NCI-H510A (cell line): ENCODE measurements around the gene BCAP29.

Experiments
- DNase-seq: peaks from one replicate; lab custom pipeline; 2025; lab: John Stamatoyannopoulos, UW

The BCAP29 gene

DNA sequence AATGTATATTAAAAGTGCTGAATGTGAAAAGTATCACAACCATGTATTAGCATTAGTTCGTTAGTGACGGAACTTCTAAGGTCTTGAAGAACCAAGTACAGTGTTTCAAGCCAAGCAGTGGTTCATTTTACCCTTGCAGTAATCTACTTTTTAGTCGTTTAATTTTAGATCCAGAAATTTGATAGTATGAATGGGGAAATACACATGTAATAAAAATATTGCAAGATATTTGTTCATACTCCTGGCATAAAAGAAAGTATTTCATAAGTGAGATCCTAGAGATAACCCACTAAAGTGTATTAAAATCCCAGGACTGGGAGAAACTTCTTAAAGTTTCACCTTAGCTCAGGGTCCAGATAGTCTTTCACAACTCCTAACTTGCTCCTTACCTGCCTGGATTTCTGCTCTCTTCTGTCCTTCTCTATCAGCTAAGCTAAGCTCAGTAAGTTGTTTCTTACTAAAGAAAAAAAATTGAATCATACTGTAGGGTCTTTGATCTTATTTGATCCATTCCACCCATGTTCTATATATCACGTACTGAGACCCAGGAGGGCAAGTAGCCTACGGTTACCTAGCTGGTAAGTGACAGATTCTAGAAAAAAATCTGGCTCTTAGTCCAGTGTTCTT is 1.5 kb downstream of the BCAP29 start:
- DNase-seq: no peak

- no peak for DNase-seq
These were observed 2.8 kb downstream of the BCAP29 start for GRCh38 chr7:107582875-107583274.

- no peak for DNase-seq
These were observed 4.7 kb downstream of the BCAP29 start for GRCh38 chr7:107584716-107585115.

DNA sequence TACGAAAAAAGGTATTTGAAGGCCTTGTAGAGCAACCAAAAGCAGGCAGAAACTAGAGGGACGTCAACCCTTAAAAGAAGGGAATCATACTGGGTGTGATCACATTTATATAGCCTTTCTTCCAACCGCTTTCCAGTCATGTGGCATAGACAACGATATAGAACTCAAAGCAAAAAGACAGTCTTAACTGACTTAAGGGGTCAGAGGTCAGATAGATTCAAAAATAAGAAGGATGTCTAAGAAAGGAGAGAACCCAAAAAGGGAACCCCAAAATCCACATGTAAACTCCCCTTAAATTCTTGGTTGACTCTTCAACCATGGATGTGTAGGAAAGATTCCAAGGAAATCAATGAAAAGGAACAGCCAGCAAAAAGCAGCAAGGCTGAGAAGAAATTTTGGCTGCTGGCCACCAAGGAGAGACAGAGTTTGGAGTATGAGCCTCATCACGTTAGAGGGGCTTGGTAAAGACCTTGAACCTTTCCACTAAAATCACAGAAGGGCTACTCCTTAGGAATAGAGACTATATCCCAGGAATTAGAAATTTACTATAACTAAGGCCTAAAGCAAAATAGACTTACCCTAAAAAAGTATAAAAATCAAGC is 8.6 kb downstream of the BCAP29 start:
- no peak for DNase-seq

- DNase-seq: no peak
These were observed 11.4 kb downstream of the BCAP29 start for GRCh38 chr7:107591421-107591820.

DNA sequence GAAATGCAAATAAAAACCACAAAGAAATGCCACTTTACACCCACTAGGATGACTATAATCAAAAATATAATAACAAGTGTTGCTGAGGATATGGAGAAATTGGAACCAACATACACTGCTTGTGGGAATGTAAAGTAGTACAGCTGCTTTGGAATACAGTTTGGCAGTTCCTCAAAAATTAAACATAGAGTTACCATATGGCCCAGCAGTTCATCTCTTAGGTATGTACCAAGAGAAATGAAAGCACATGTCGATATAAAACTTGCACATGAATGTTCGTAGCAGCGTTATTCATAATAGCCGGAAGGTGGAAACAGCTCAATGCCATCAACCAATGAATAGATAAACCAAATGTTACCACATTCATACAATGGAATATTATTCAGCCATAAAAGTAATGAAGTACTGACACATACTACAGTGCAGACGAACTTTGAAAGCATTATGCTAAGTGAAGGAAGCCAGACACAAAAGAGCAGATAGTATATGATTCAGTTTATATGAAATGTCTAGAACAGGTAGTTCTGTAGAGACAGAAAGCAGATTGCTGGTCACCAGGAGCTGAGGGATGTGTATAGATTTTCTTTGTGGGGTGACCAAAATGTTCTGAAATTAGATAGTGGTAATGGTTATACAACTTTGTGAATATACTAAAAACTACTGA is 12.4 kb downstream of the BCAP29 start:
- DNase-seq: no peak

GRCh38 chr7:107593025-107593410 is 13.0 kb downstream of the BCAP29 start:
- no peak for DNase-seq

DNA sequence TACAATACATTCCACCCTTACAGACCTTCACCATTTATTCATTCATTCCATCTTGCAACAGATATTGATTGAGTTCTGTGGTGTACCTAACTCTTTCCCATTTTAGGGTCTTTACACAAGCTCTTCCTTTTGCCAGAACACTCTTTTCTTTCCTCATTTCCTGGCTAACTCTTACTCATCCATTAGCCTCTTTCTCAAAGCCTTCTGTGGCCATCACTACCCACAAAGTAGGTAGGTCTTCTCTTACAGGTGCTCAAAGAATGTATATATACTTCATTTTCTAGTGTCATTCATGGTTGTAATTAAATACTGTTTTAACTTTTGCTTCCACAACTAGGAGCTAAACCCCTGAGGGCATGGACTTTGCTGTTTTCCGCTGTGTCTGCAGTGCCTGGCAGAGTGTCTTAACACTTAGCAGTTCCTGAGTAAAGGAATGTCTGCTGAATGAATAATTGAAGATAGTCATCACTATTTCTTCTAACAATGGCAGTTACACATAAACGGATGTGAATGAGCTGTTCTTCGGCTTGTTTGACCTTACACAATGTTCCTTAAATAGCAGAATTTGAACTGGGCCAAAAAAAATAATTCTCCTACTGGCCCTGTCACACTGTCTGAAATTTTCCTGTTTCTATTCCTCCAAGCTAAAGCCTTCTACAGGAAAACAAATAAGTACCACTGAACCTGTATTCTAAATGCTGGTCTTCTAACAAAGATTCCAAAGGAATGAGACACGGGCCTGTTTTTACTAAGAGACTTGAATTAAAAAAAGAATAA is 15.1 kb downstream of the BCAP29 start:
- no peak for DNase-seq

DNA sequence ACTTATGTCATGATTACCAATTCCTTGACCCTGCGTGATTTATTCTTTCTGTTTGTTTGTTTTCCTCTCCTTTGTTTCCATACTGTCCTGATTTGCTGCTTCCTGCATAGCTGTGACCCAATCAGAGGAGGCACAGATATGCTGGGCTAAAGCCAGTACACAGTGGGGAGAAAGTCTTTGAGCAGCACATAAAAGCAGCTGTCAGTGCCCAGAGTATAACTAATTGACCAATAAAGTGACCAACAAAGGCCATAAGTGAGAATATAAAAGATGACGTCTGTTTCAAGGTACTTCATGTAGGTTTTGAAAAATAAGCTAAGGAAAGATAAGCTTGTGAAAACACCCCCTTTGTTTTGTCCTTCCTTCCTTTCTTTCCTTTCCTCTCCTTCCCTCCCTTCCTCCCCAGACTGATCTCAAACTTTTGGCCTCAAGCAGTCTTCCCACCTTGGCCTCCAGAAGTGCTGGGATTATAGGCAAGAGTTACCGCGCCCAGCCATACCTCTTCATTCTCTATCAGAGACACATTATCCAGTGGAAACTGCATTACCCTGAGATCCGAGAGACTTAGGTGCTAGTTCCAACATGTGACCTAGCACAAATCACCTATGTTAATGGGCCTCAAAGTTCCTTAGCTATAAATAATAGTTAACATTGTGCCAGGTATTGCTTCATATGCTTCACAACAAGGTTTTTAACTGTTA is 17.0 kb downstream of the BCAP29 start:
- no peak for DNase-seq

DNA sequence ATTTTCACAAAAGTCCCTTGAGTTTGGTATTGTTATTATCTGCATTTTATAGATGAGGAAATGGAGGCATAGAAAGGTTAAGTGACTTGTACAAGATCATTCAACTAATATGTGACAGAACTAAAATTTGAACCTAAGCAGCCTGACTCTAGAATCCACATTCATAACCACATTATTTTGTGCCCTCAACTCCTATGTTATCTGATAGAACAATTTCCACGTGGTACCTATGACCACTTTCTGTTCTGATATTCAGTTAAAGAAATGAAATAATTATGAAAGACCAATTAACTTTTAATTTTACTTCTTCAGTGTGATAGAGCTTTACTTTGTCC is 17.5 kb downstream of the BCAP29 start:
- no peak for DNase-seq

DNA sequence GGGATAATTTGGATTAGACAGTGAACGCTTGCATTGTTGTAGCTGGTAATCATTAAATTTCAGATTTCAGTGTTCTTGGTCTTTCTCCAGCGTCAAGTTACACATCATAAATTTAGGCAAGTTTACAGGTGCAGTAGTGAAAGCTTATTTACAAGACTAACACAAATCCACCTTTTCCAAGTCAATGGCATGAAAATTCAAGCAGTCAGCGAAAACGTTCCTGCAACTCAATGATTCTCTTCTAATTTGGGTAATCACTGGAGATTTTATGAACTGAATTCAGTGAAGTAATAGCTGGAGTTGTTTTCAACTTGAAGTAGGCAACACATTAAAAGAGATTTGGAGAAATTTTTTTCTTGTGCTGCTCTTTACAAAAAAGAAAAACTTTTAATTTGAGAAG is 17.9 kb downstream of the BCAP29 start:
- DNase-seq: no peak

DNA sequence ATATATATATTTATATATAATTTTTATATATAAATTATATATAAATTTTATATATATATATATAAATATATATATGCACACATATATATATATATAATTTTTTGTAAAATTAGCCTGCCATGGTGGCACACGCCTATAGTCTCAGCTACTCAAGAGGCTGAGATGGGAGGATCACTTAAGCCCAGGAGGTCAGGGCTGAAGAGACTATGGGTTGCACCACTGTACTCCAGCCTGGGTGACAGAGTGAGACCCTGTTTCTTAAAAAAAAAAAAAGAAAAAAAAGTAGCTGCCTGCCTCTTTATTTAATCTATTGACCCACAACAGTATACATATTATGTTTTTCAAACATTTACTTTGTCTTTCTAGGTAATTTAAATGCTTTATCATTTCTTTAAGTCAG is 19.2 kb downstream of the BCAP29 start:
- no peak for DNase-seq

DNA sequence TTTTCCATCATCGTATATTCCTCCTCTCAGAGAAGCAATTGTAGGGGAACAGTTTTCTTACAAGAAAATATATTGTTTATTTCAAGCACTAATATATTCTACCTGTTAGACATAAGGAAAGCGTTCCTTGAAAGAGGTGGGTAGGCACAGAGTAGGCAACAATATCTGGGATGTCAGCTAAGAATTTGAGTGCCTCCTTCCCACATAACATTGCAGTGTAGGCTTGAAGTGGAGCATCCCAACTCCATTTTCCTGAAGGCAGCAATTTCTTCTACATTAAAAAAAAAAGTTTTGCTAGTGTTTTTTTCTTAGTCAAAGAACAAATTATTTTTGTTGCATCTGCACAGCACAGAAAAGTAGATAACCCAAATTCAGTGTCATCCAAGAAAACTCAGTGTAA is 20.8 kb downstream of the BCAP29 start:
- DNase-seq: no peak

GRCh38 chr7:107605218-107605815 is 25.3 kb downstream of the BCAP29 start:
- DNase-seq: no peak

- no peak for DNase-seq
These were observed 26.3 kb downstream of the BCAP29 start for GRCh38 chr7:107606303-107606702.

GRCh38 chr7:107609811-107610261 is 29.8 kb downstream of the BCAP29 start:
- no peak for DNase-seq

- no peak for DNase-seq
These were observed 30.3 kb downstream of the BCAP29 start for GRCh38 chr7:107610323-107610722.

DNA sequence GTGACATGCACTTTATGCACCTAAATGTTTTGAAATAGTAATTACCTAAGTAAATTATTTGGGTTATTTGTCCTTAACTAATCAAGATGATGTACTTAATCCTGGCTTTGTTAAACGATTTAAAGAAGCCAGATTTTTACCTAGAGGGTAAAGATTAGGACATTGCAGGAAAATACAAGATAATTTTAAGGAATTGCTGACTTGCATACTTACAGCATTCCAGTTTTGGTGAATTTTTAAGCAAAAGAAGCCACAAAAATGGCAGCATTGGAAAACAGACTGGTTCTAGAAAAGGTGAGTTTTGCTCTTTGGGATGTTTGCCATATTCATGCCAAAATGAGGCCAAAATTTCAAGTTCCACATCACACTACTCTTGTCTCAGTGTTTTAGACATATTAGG is 33.4 kb downstream of the BCAP29 start:
- DNase-seq: no peak

GRCh38 chr7:107613948-107614347 is 33.9 kb downstream of the BCAP29 start:
- no peak for DNase-seq

DNA sequence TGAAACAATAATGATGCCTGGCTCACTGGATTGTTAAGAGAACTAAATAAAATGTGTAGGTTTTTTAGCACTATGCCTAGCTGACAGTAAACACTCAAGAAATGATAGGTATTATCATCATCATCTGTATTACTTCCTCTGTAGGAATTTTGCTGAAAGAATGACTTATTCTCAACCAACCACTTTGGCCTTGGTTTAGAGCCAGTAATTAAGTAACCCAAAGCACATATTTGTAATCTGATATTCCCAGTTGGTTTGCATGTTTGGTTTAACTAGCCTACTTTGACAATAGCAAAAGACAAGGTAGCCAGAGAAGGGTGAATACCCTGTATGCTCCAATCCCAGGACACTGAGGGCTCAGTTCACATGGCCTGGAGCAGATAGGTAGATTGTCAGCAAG is 34.4 kb downstream of the BCAP29 start:
- no peak for DNase-seq

GRCh38 chr7:107615910-107616680 is 36.0 kb downstream of the BCAP29 start:
- DNase-seq: no peak
